ENCODE data around the gene HCRTR1.

GRCh38 chr1:31662463-31662862, 45.0 kb downstream of the HCRTR1 start:
- TF ChIP-seq, protein P1, sequence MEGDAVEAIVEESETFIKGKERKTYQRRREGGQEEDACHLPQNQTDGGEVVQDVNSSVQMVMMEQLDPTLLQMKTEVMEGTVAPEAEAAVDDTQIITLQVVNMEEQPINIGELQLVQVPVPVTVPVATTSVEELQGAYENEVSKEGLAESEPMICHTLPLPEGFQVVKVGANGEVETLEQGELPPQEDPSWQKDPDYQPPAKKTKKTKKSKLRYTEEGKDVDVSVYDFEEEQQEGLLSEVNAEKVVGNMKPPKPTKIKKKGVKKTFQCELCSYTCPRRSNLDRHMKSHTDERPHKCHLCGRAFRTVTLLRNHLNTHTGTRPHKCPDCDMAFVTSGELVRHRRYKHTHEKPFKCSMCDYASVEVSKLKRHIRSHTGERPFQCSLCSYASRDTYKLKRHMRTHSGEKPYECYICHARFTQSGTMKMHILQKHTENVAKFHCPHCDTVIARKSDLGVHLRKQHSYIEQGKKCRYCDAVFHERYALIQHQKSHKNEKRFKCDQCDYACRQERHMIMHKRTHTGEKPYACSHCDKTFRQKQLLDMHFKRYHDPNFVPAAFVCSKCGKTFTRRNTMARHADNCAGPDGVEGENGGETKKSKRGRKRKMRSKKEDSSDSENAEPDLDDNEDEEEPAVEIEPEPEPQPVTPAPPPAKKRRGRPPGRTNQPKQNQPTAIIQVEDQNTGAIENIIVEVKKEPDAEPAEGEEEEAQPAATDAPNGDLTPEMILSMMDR (conservative IDR thresholded peaks at IDR 0.05) = no peak
- no peak for TF ChIP-seq ZFX (IDR thresholded peaks at IDR 0.05)
